ENCODE data around the gene RBM47. TPM values are rescaled to one million over a fixed set of nuclear protein-coding genes. Genes with fewer than 3 reads are reported as not detected.
A peak's percentile ranks its signal among the peaks of the same experiment; 100 is the strongest.

The RBM47 gene
- total RNA-seq, 1 experiment from 2014 or later = not detected

DNA sequence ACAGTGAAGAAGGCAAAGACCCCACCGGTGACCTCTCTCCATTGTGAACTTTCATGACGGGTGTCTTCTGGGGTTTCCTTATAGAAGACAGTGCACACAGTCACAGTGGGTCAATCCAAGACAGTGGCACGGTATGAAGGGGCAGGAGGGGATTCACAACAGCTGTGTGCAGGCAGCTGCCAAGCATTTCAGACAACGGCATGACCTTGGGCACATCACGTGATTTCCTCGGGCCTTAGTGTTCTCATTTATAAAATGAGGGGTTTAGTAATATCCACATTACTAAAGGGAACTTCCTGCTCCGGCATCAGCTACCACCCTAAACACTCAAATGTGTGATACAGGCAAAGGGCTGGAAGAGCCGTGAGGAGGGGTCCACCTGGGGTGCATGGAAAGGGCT, 42.9 kb downstream of the RBM47 start:
- no peak overlapping the region for H3K27ac ChIP-seq
- H3K4me3 ChIP-seq = no peak overlapping the region
- H3K4me1 ChIP-seq = no peaks in the 10 kb centered on the region
- no peaks in the 10 kb centered on the region for H3K9me3 ChIP-seq (replicated peaks)
- peak; percentile 13 to 28 for DNase-seq
- no peaks in the 10 kb centered on the region for H3K36me3 ChIP-seq
- peaks cover 5% of the 10 kb centered on the region; the same call in 1 of the 2 replicates for H3K27me3 ChIP-seq

- DNase-seq = no peak
- Histone ChIP-seq H3K4me3 (no peak overlapping the region), H3K9me3 (replicated peaks) (no peaks in the 10 kb centered on the region), H3K36me3 (no peaks in the 10 kb centered on the region), H3K27me3 (peaks cover 5% of the 10 kb centered on the region; the same call in 1 of the 2 replicates), H3K27ac (no peak overlapping the region), H3K4me1 (no peaks in the 10 kb centered on the region)
Measured at GRCh38 chr4:40586034-40586433, 43.6 kb downstream of the RBM47 start.

- H3K4me1 ChIP-seq = no peaks in the 10 kb centered on the region
- peaks cover 5% of the 10 kb centered on the region; the same call in 1 of the 2 replicates for H3K27me3 ChIP-seq
- no peaks in the 10 kb centered on the region for H3K36me3 ChIP-seq
- H3K9me3 ChIP-seq (replicated peaks) = no peaks in the 10 kb centered on the region
- H3K4me3 ChIP-seq = no peak overlapping the region
- H3K27ac ChIP-seq = no peak overlapping the region
- no peak for DNase-seq
Measured at GRCh38 chr4:40585201-40585799, 44.4 kb downstream of the RBM47 start.

GRCh38 chr4:40584517-40585141, 45.0 kb downstream of the RBM47 start:
- no peaks in the 10 kb centered on the region for H3K36me3 ChIP-seq
- no peak overlapping the region for H3K4me3 ChIP-seq
- peaks cover 5% of the 10 kb centered on the region; the same call in 1 of the 2 replicates for H3K27me3 ChIP-seq
- H3K4me1 ChIP-seq = no peaks in the 10 kb centered on the region
- H3K27ac ChIP-seq = no peak overlapping the region
- DNase-seq = no peak
- H3K9me3 ChIP-seq (replicated peaks) = no peaks in the 10 kb centered on the region

- Histone ChIP-seq H3K27me3 (peaks cover 5% of the 10 kb centered on the region; the same call in 1 of the 2 replicates), H3K4me3 (no peak overlapping the region), H3K27ac (no peak overlapping the region), H3K36me3 (no peaks in the 10 kb centered on the region), H3K9me3 (replicated peaks) (no peaks in the 10 kb centered on the region), H3K4me1 (no peaks in the 10 kb centered on the region)
- no peak for DNase-seq
Measured at GRCh38 chr4:40583850-40584439, 45.7 kb downstream of the RBM47 start.

DNA sequence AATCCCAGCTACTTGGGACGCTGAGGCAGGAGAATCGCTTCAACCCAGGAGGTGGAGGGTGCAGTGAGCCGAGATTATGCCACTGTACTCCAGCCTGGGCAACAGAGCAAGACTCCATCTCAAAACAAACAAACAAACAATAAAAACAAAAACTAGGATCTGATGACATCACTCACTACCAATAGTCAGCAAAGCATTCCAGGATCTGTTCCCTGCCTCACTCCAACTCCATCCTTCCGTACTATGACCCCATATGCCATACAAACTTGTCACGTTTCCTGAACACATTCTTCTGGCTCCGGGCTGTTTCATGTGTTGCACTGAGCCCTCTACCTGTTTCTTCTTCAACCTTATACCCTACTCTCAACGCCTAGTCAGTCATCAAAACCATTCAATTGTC, 47.3 kb downstream of the RBM47 start:
- H3K4me3 ChIP-seq = no peak overlapping the region
- H3K9me3 ChIP-seq (replicated peaks) = no peaks in the 10 kb centered on the region
- H3K27me3 ChIP-seq = peaks cover 5% of the 10 kb centered on the region; the same call in 1 of the 2 replicates
- H3K4me1 ChIP-seq = no peaks in the 10 kb centered on the region
- no peak for DNase-seq
- H3K36me3 ChIP-seq = no peaks in the 10 kb centered on the region
- H3K27ac ChIP-seq = no peak overlapping the region

- Histone ChIP-seq H3K4me1 (no peaks in the 10 kb centered on the region), H3K27me3 (peaks cover 5% of the 10 kb centered on the region; the same call in 1 of the 2 replicates)
Measured at GRCh38 chr4:40581254-40582140, 48.2 kb downstream of the RBM47 start.

GRCh38 chr4:40579983-40580382, 49.7 kb downstream of the RBM47 start:
- Histone ChIP-seq H3K9me3 (replicated peaks) (no peaks in the 10 kb centered on the region), H3K27ac (no peak overlapping the region)
- no peak for DNase-seq

More at GRCh38 chr4:40581254-40582140, 48.2 kb downstream of the RBM47 start:
- no peak overlapping the region for H3K4me3 ChIP-seq
- H3K27ac ChIP-seq = no peak overlapping the region
- no peak for DNase-seq
- no peaks in the 10 kb centered on the region for H3K36me3 ChIP-seq
- H3K9me3 ChIP-seq (replicated peaks) = no peaks in the 10 kb centered on the region

GRCh38 chr4:40577588-40578253, 51.9 kb downstream of the RBM47 start:
- Histone ChIP-seq H3K9me3 (replicated peaks) (no peaks in the 10 kb centered on the region), H3K4me1 (no peaks in the 10 kb centered on the region), H3K4me3 (no peak overlapping the region), H3K36me3 (no peaks in the 10 kb centered on the region), H3K27ac (no peak overlapping the region), H3K27me3 (0 out of 2 replicates have a peak, but pooled peaks cover 4% of the 10 kb centered on the region)
- DNase-seq = no peak

More at GRCh38 chr4:40579983-40580382, 49.7 kb downstream of the RBM47 start:
- H3K36me3 ChIP-seq = no peaks in the 10 kb centered on the region
- H3K27me3 ChIP-seq = peaks cover 5% of the 10 kb centered on the region; the same call in 1 of the 2 replicates
- no peak overlapping the region for H3K4me3 ChIP-seq
- no peaks in the 10 kb centered on the region for H3K4me1 ChIP-seq

- 0 out of 2 replicates have a peak, but pooled peaks cover 4% of the 10 kb centered on the region for H3K27me3 ChIP-seq
- H3K27ac ChIP-seq = no peak overlapping the region
- H3K4me1 ChIP-seq = no peaks in the 10 kb centered on the region
- H3K36me3 ChIP-seq = no peaks in the 10 kb centered on the region
- no peak for DNase-seq
- H3K9me3 ChIP-seq (replicated peaks) = no peaks in the 10 kb centered on the region
- no peak overlapping the region for H3K4me3 ChIP-seq
Measured at GRCh38 chr4:40576651-40577480, 52.8 kb downstream of the RBM47 start.

- no peaks in the 10 kb centered on the region for H3K4me1 ChIP-seq
- H3K36me3 ChIP-seq = no peaks in the 10 kb centered on the region
- no peak overlapping the region for H3K27ac ChIP-seq
- H3K27me3 ChIP-seq = 0 out of 2 replicates have a peak, but pooled peaks cover 10% of the 10 kb centered on the region
- no peak overlapping the region for H3K4me3 ChIP-seq
- H3K9me3 ChIP-seq (replicated peaks) = no peaks in the 10 kb centered on the region
- DNase-seq = no peak
Measured at GRCh38 chr4:40575846-40576245, 53.8 kb downstream of the RBM47 start.

DNA sequence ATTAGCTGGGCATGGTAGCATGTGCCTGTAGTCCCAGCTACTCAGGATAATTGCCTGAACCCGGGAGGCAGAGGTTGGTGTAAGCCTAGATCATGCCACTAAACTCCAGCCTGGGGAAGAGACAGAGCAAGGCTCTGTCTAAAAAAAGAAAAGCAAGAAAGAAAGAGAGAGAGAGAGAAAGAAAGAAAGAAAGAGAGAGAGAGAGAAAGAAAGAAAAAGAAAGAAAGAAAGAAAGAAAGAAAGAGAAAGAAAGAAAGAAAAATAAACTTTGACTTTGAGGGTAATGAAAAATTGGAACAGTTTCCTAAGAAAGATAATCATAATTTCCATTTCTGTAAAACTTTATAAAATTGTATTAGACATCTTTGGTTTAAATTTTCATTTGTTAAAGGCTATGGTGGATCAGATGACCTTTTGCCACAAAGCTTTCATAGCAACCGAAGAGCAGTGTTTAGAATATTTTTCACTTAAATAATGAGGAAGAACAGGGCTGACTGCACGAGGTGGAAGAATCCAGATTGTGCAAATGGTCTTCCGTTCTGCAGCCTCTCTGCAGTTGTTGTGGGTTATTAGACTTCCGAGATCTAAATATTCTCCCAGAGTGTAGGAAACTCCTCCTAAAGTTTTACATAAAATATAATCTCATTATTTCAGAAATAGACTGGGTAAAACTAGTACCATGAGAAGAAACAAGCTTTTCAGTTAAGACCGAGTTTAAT, 55.9 kb downstream of the RBM47 start:
- DNase-seq = no peak
- H3K9me3 ChIP-seq (replicated peaks) = no peaks in the 10 kb centered on the region
- H3K4me3 ChIP-seq = no peak overlapping the region
- H3K27ac ChIP-seq = no peak overlapping the region
- H3K27me3 ChIP-seq = 0 out of 2 replicates have a peak, but pooled peaks cover 11% of the 10 kb centered on the region
- H3K4me1 ChIP-seq = no peaks in the 10 kb centered on the region
- H3K36me3 ChIP-seq = no peaks in the 10 kb centered on the region

All from SJCRH30 (cell line).